Ovary (tissue), 9 donors: ENCODE measurements around the gene CACHD1. TPM values are rescaled to one million over a fixed set of nuclear protein-coding genes. Genes with fewer than 3 reads are reported as not detected.

Source experiments
- DNase-seq, 5 donors: peaks; one replicate each; pipeline ENCODE4 v3.0.0-alpha.2; 2019 to 2020
- H3K27ac ChIP-seq, 2 donors: fragments of 200-600 bp; one replicate each; pipeline versions ENCODE4 v1.5.1 to v1.8.0; 2019 to 2022
- H3K27me3 ChIP-seq: fragments of 200-600 bp; one replicate; pipeline ENCODE4 v1.8.0; 2022
- H3K36me3 ChIP-seq: fragments of 200-600 bp; sonication (generic); one replicate; pipeline ENCODE4 v1.5.1; 2019
- H3K4me1 ChIP-seq: one replicate; pipeline ENCODE4 v1.8.1; 2013; ENCODE audit warnings: mild to moderate bottlenecking, moderate library complexity; ENCODE audit not compliant: insufficient read depth
- H3K4me3 ChIP-seq: fragments of 200-600 bp; sonication (generic); one replicate; pipeline ENCODE4 v1.5.1; 2017
- H3K9me3 ChIP-seq, 2 donors: fragments of 200-600 bp in 1 of 2; sonication (generic) in 1 of 2; one replicate each; pipeline versions ENCODE4 v1.5.1 to v1.8.1; 2013 to 2019; ENCODE audit warnings: mild to moderate bottlenecking in 1 of 2, moderate library complexity in 1 of 2
- CTCF ChIP-seq, 3 donors: fragments of 450-650 bp in 2 of 3; fragments of 200-600 bp in 1 of 3; IDR thresholded peaks; one replicate each; pipeline versions ENCODE4 v1.5.1 to v1.8.0; 2016 to 2022; ENCODE audit warnings: antibody characterized with exemption in 3 of 3, mild to moderate bottlenecking in 1 of 3
- EP300 ChIP-seq: sonication (generic); formaldehyde crosslinking; IDR thresholded peaks from one replicate; pipeline ENCODE4 v1.6.1; 2017; ENCODE audit warnings: antibody characterized with exemption
- POLR2A ChIP-seq: fragments of 450-650 bp; IDR thresholded peaks from one replicate; pipeline ENCODE4 v1.6.1; 2017; ENCODE audit warnings: antibody characterized with exemption, mild to moderate bottlenecking, moderate library complexity
- WGBS, 3 donors: extraction: QIAGEN DNeasy Blood & Tissue Kit in 1 of 3; methylation state at CpG; one replicate each; pipeline versions ENCODE4 v1.1.5 to v1.1.7; 2013 to 2017; 5-methylcytosine and 5-hydroxymethylcytosine counted together
- intact Hi-C, 4 donors: fragments of 100-400 bp; cut with DNase I; formaldehyde crosslinking; loops; one replicate each; pipeline versions ENCODE4 v1.11.0 to v1.15.1; 2022 to 2023
- polyA plus RNA-seq, 2 donors: library from polyadenylated mRNA; stranded (reverse); fragments of 200-250 nt in 1 of 2; fragments of 350-450 nt in 1 of 2; fragmentation: Illumina TruSeq in 1 of 2; extraction: RNeasy Lipid Tissue Mini Kit (QIAGEN cat#74804) in 1 of 2; gene quantifications; one replicate each; pipeline ENCODE4 v1.2.3, GENCODE V29; 2013 to 2014
- total RNA-seq, 7 donors: library from RNA; depleted of rRNA in 2 of 7; stranded (reverse); fragments of >200 nt in 2 of 7; fragmentation: NEBNext Ultra II Directional in 3 of 7; extraction: Animal tissue kit (Norgen Biotek cat#: 25700) in 3 of 7; gene quantifications; one replicate each; pipeline versions ENCODE4 v1.1.0 to v1.2.4, GENCODE V29; 2016 to 2023
- donor health status: DM: no; HTN: no; CAD: no; lungs with moderate emphysema.
- donor health status: DM: no; HTN: no; CAD: no.
- donor health status: Bipolar disorder and iron deficiency.
- donor health status: DM: yes; HTN: yes; CAD: no.
- donor health status: DM: no; HTN: no; CAD: no.
- donor health status: DM: yes; HTN: yes; CAD: no.

Gene CACHD1
- total and polyA plus RNA-seq, 9 donors: 17.0 to 33.1 (median 23.2) TPM

- intact Hi-C loops: loop anchor here in 3 of 4 donors (5.0 to 10.0 kb wide), 2 partner anchors 209 to 411 kb away; no protein-coding TSS in a partner anchor
- TF ChIP-seq EP300 (no peak), CTCF (IDR thresholded peaks at IDR 0.05) (peak in 2 of 3 donors; percentile 20 to 49), POLR2A (no peak)
- WGBS, 3 donors: 63 to 65% (median 65%) methylated on average over 4 of the region's 4 CpGs
- H3K27me3 ChIP-seq: no peaks in the 10 kb centered on the region
- H3K27ac ChIP-seq: no peak overlapping the region
- no peaks in the 10 kb centered on the region for H3K36me3 ChIP-seq
- no peak for DNase-seq
- H3K4me3 ChIP-seq: no peak overlapping the region
- H3K9me3 ChIP-seq: no peaks in the 10 kb centered on the region
- peaks cover 2% of the 10 kb centered on the region for H3K4me1 ChIP-seq
Observed at GRCh38 chr1:64675718-64676345, 205.9 kb downstream of the CACHD1 start.

GRCh38 chr1:64676386-64676785, 206.5 kb downstream of the CACHD1 start:
- intact Hi-C loops: loop anchor here in 3 of 4 donors (5.0 to 10.0 kb wide), 2 partner anchors 209 to 412 kb away; no protein-coding TSS in a partner anchor
- WGBS, 3 donors: 94 to 97% (median 94%) methylated on average over 4 of the region's 4 CpGs
- Histone ChIP-seq H3K9me3 (no peaks in the 10 kb centered on the region), H3K4me1 (peaks cover 2% of the 10 kb centered on the region), H3K27me3 (no peaks in the 10 kb centered on the region), H3K4me3 (no peak overlapping the region), H3K36me3 (no peaks in the 10 kb centered on the region), H3K27ac (no peak overlapping the region)
- TF ChIP-seq CTCF (IDR thresholded peaks at IDR 0.05): no peak
- TF ChIP-seq POLR2A: no peak
- no peak for TF ChIP-seq EP300
- no peak for DNase-seq

GRCh38 chr1:64677532-64677931, 207.6 kb downstream of the CACHD1 start:
- intact Hi-C loops: loop anchor here in 3 of 4 donors (5.0 to 10.0 kb wide), 2 partner anchors 210 to 413 kb away; no protein-coding TSS in a partner anchor

GRCh38 chr1:64678366-64678765, 208.4 kb downstream of the CACHD1 start:
- no peak overlapping the region for H3K4me3 ChIP-seq
- intact Hi-C loops: loop anchor here in 3 of 4 donors (5.0 to 10.0 kb wide), 2 partner anchors 211 to 414 kb away; no protein-coding TSS in a partner anchor
- no peaks in the 10 kb centered on the region for H3K36me3 ChIP-seq
- H3K27ac ChIP-seq: no peak overlapping the region
- 50 to 64% (median 64%) methylated on average over 3 of the region's 3 CpGs for WGBS, 3 donors
- H3K27me3 ChIP-seq: no peaks in the 10 kb centered on the region
- TF ChIP-seq EP300: no peak
- TF ChIP-seq CTCF (IDR thresholded peaks at IDR 0.05): no peak
- no peak for TF ChIP-seq POLR2A
- DNase-seq: no peak
- H3K4me1 ChIP-seq: peaks cover 2% of the 10 kb centered on the region
- no peaks in the 10 kb centered on the region for H3K9me3 ChIP-seq

More at GRCh38 chr1:64677532-64677931, 207.6 kb downstream of the CACHD1 start:
- Histone ChIP-seq H3K9me3 (no peaks in the 10 kb centered on the region), H3K4me1 (peaks cover 2% of the 10 kb centered on the region), H3K27ac (no peak overlapping the region), H3K27me3 (no peaks in the 10 kb centered on the region), H3K4me3 (no peak overlapping the region), H3K36me3 (no peaks in the 10 kb centered on the region)
- WGBS, 3 donors: 79 to 85% (median 79%) methylated on average over 1 of the region's 1 CpG
- DNase-seq: no peak
- TF ChIP-seq CTCF (IDR thresholded peaks at IDR 0.05) (no peak), POLR2A (no peak), EP300 (no peak)
